ENCODE measurements around the gene ZNF407. TPM values are rescaled to one million over a fixed set of nuclear protein-coding genes. Genes with fewer than 3 reads are reported as not detected.

ZNF407 gene
- total RNA-seq, 1 experiment from 2014 or later = 18.1 TPM

DNA sequence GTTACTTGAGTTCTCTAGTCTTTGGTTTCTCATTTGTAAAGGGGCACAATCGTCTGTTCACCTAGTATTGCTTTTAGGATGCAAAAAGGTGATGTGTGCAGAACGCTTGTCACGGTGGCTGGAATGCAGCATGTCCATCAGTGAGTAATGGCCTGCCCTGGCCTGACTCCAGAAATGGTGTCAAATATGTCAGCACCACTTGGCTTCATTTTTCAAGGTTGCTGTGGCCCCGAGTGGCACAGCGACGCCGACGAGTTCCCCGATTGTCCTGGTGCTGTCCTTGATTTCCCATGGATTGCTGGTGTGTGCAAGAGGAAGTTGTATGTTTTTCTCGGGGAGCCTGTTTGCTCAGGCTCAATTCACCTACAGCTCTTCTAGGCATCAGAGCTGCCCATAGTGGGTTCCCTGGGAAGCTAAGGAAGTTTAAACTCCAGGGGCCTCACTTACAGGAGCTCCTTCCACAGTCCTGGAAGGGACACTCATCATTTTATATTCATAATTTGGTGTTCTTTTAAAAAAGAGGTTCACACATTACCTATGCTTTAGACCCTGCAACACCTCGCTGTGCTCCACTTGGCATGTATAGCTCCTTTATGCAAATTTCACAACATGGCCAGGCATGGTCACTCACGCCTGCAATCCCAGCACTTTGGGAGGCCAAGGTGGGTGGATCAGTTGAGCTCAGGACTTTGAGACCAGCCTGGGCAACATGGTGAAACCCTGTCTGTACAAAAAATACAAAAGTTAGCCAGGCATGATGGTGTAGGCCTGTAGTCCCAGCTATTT lies 25.6 kb upstream of the ZNF407 start:
- no peaks in the 10 kb centered on the region for H3K27me3 ChIP-seq (ENCODE audit: low read length)
- no peak overlapping the region for H3K27ac ChIP-seq (ENCODE audit: low read length)
- H3K79me2 ChIP-seq (ENCODE audit: low read length) = no peaks in the 10 kb centered on the region
- no peaks in the 10 kb centered on the region for H3K9me2 ChIP-seq (replicated peaks; ENCODE audit: insufficient read depth, low read length)
- H3K4me1 ChIP-seq (ENCODE audit: low read length) = peaks cover 4% of the 10 kb centered on the region
- no peak for DNase-seq
- H3K36me3 ChIP-seq (ENCODE audit: insufficient read depth, low read length) = no peaks in the 10 kb centered on the region
- no peak overlapping the region for H3K4me3 ChIP-seq (ENCODE audit: low read length)
- no peak overlapping the region for H3K4me2 ChIP-seq (ENCODE audit: low read depth, low read length, poor library complexity, severe bottlenecking)
- H4K20me1 ChIP-seq (ENCODE audit: insufficient read depth, low read depth, low read length) = no peaks in the 10 kb centered on the region
- H2AFZ ChIP-seq (ENCODE audit: low read length) = no peak overlapping the region
- no peak overlapping the region for H3K9ac ChIP-seq (ENCODE audit: low read length)
- no peaks in the 10 kb centered on the region for H3K9me3 ChIP-seq (ENCODE audit: low read length)

DNA sequence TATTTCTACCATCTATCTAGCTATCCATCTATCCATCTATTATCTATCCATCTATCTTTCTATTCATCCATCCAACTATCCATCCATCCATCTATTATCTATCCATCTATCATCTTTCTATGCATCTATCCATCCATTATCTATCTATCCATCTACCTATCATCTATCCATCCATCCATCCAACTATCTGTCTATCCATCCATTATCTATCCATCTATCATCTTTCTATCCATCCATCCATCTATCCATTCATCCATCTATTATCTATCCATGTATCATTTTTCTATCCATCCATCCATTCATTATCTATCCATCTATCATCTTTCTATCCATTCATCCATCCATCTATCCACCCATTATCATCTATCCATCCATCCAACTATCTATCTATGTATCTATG lies 24.6 kb upstream of the ZNF407 start:
- Histone ChIP-seq H3K9me3 (ENCODE audit: low read length) (no peaks in the 10 kb centered on the region), H3K36me3 (ENCODE audit: insufficient read depth, low read length) (no peaks in the 10 kb centered on the region), H3K79me2 (ENCODE audit: low read length) (no peaks in the 10 kb centered on the region), H3K27ac (ENCODE audit: low read length) (no peak overlapping the region), H3K4me3 (ENCODE audit: low read length) (no peak overlapping the region), H4K20me1 (ENCODE audit: insufficient read depth, low read depth, low read length) (no peaks in the 10 kb centered on the region), H3K4me2 (ENCODE audit: low read depth, low read length, poor library complexity, severe bottlenecking) (no peak overlapping the region), H2AFZ (ENCODE audit: low read length) (no peak overlapping the region), H3K9me2 (replicated peaks; ENCODE audit: insufficient read depth, low read length) (no peaks in the 10 kb centered on the region), H3K9ac (ENCODE audit: low read length) (no peak overlapping the region), H3K4me1 (ENCODE audit: low read length) (peaks cover 4% of the 10 kb centered on the region), H3K27me3 (ENCODE audit: low read length) (no peaks in the 10 kb centered on the region)
- no peak for DNase-seq

DNA sequence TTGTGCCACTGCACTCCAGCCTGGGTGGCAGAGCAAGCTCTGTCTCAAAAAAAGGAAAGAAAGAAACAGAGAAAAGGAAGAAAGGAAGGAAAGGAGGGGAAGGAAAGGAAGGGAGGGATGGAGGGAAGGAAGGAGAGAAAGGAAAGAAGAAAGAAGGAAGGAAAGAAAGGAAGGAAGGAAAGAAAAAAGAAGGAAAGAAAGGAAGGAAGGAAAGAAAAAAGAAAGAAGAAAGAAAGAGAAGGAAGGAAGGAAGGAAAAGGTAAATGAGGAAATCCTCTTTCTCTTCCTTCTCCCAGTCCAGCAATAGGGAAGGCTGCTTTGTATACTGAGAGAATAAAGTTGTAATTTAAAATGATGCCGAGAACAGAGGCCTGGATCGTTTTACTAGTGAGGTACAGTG lies 22.8 kb upstream of the ZNF407 start:
- Histone ChIP-seq H3K27me3 (ENCODE audit: low read length) (no peaks in the 10 kb centered on the region), H3K27ac (ENCODE audit: low read length) (no peak overlapping the region), H3K4me3 (ENCODE audit: low read length) (no peak overlapping the region), H3K79me2 (ENCODE audit: low read length) (no peaks in the 10 kb centered on the region), H2AFZ (ENCODE audit: low read length) (no peak overlapping the region), H3K4me1 (ENCODE audit: low read length) (peaks cover 4% of the 10 kb centered on the region), H3K9me2 (replicated peaks; ENCODE audit: insufficient read depth, low read length) (no peaks in the 10 kb centered on the region), H4K20me1 (ENCODE audit: insufficient read depth, low read depth, low read length) (no peaks in the 10 kb centered on the region), H3K4me2 (ENCODE audit: low read depth, low read length, poor library complexity, severe bottlenecking) (no peak overlapping the region), H3K9me3 (ENCODE audit: low read length) (no peaks in the 10 kb centered on the region), H3K36me3 (ENCODE audit: insufficient read depth, low read length) (no peaks in the 10 kb centered on the region), H3K9ac (ENCODE audit: low read length) (no peak overlapping the region)
- no peak for DNase-seq

DNA sequence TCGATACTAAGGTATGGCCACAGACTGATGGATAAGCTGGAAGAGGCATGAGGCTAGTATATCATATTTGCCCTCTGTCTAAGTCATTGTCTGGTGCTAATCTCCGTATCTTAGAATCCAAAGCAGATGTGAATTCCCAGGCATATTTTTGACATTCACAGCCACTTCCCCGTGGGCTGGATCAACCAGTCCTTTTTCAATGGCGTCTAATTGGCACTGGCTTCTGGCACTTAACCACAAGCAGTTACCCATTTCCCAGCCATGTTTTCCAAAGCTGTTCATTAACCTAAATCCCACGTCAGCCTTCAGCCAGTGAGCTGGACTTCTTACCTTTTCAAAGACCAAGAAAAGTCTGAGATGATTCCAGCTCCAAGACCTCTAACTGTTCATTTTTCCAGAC lies 20.7 kb upstream of the ZNF407 start:
- H3K4me2 ChIP-seq (ENCODE audit: low read depth, low read length, poor library complexity, severe bottlenecking) = no peak overlapping the region
- DNase-seq = no peak
- no peak overlapping the region for H3K9ac ChIP-seq (ENCODE audit: low read length)
- no peak overlapping the region for H2AFZ ChIP-seq (ENCODE audit: low read length)
- H3K79me2 ChIP-seq (ENCODE audit: low read length) = no peaks in the 10 kb centered on the region
- no peaks in the 10 kb centered on the region for H3K9me3 ChIP-seq (ENCODE audit: low read length)
- no peaks in the 10 kb centered on the region for H3K9me2 ChIP-seq (replicated peaks; ENCODE audit: insufficient read depth, low read length)
- H3K27ac ChIP-seq (ENCODE audit: low read length) = no peak overlapping the region
- H3K4me1 ChIP-seq (ENCODE audit: low read length) = peaks cover 4% of the 10 kb centered on the region
- no peaks in the 10 kb centered on the region for H3K36me3 ChIP-seq (ENCODE audit: insufficient read depth, low read length)
- H4K20me1 ChIP-seq (ENCODE audit: insufficient read depth, low read depth, low read length) = no peaks in the 10 kb centered on the region
- no peak overlapping the region for H3K4me3 ChIP-seq (ENCODE audit: low read length)
- no peaks in the 10 kb centered on the region for H3K27me3 ChIP-seq (ENCODE audit: low read length)

DNA sequence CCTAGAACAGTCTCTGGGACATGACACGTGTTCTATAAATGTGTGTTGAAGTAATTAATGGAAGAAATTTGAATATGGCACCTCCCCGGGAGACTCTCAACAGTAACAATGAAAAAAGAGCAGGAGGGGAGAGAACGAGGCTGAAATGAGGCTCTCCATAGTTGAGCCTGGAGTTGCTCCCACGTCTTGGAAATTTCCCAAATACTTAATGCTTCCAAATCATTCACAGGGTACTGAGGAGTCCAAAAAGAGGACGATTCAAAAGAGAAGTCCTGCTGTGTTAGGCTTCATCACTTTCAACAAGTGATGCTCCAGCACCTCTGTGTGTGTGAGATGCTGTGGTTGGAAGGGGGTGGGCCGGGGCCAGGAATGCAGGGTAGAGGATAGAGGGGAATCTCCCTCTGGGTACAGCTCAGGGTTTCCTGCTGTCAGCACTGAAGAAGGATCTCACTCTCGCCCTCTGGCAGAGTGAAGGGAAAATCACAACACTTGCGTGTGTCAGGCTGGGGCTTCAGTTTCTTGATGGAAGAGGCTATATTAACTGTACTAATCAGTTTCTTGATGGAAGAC lies 18.1 kb upstream of the ZNF407 start:
- no peaks in the 10 kb centered on the region for H3K9me3 ChIP-seq (ENCODE audit: low read length)
- no peak overlapping the region for H3K9ac ChIP-seq (ENCODE audit: low read length)
- no peaks in the 10 kb centered on the region for H4K20me1 ChIP-seq (ENCODE audit: insufficient read depth, low read depth, low read length)
- no peaks in the 10 kb centered on the region for H3K79me2 ChIP-seq (ENCODE audit: low read length)
- no peak overlapping the region for H3K4me2 ChIP-seq (ENCODE audit: low read depth, low read length, poor library complexity, severe bottlenecking)
- no peaks in the 10 kb centered on the region for H3K36me3 ChIP-seq (ENCODE audit: insufficient read depth, low read length)
- H3K4me3 ChIP-seq (ENCODE audit: low read length) = no peak overlapping the region
- H3K4me1 ChIP-seq (ENCODE audit: low read length) = no peaks in the 10 kb centered on the region
- DNase-seq = no peak
- no peaks in the 10 kb centered on the region for H3K9me2 ChIP-seq (replicated peaks; ENCODE audit: insufficient read depth, low read length)
- H3K27me3 ChIP-seq (ENCODE audit: low read length) = no peaks in the 10 kb centered on the region
- H2AFZ ChIP-seq (ENCODE audit: low read length) = no peak overlapping the region
- H3K27ac ChIP-seq (ENCODE audit: low read length) = no peak overlapping the region

DNA sequence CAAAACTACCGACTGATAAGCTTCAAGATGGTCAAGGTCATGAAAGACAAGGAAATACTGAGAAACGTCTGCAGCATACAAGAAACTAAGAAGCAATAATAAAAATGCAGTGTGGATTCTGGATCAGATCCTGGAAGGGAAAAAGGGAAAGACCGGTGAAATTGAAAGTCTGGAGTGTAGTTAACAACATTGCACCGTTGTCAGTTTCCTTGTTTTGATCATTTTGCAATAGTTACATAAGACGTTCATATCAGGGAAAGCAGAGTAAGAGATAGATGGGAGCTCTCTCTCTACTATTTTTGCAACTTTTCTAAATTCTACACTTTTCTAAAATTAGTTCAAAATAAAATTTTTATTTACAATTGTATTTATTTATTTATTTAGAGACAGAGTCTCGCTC lies 15.0 kb upstream of the ZNF407 start:
- Histone ChIP-seq H3K4me2 (ENCODE audit: low read depth, low read length, poor library complexity, severe bottlenecking) (no peak overlapping the region), H3K36me3 (ENCODE audit: insufficient read depth, low read length) (no peaks in the 10 kb centered on the region), H3K79me2 (ENCODE audit: low read length) (no peaks in the 10 kb centered on the region), H3K27ac (ENCODE audit: low read length) (no peak overlapping the region), H4K20me1 (ENCODE audit: insufficient read depth, low read depth, low read length) (no peaks in the 10 kb centered on the region), H3K4me3 (ENCODE audit: low read length) (no peak overlapping the region), H3K9ac (ENCODE audit: low read length) (no peak overlapping the region), H3K27me3 (ENCODE audit: low read length) (no peaks in the 10 kb centered on the region), H2AFZ (ENCODE audit: low read length) (no peak overlapping the region), H3K4me1 (ENCODE audit: low read length) (no peaks in the 10 kb centered on the region), H3K9me2 (replicated peaks; ENCODE audit: insufficient read depth, low read length) (no peaks in the 10 kb centered on the region), H3K9me3 (ENCODE audit: low read length) (no peaks in the 10 kb centered on the region)
- no peak for DNase-seq

DNA sequence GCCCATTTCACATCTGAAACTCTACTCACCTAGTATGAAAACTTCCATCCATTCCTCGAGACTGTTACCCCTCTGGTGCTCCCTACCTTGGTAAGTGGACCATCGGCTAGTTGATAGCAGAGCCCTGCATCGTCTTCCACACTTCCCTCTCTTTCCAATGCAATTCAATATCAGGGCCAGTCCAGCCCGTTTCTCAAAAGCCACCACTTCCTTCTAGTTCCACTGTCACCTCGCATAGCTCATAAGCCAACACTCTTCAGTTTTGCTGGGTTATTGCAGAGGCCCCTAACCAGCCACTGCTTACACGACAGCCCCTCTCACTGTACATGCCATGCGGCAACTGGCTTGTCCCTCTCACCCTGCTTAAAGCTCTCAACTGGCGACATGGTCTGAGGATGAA lies 10.2 kb upstream of the ZNF407 start:
- H3K79me2 ChIP-seq (ENCODE audit: low read length) = no peaks in the 10 kb centered on the region
- no peak overlapping the region for H3K4me2 ChIP-seq (ENCODE audit: low read depth, low read length, poor library complexity, severe bottlenecking)
- H3K27ac ChIP-seq (ENCODE audit: low read length) = no peak overlapping the region
- no peak overlapping the region for H3K4me3 ChIP-seq (ENCODE audit: low read length)
- H2AFZ ChIP-seq (ENCODE audit: low read length) = no peak overlapping the region
- no peaks in the 10 kb centered on the region for H3K27me3 ChIP-seq (ENCODE audit: low read length)
- 0 out of 2 replicates have a peak, but pooled peaks cover 5% of the 10 kb centered on the region for H4K20me1 ChIP-seq (ENCODE audit: insufficient read depth, low read depth, low read length)
- H3K9me3 ChIP-seq (ENCODE audit: low read length) = no peaks in the 10 kb centered on the region
- H3K4me1 ChIP-seq (ENCODE audit: low read length) = no peaks in the 10 kb centered on the region
- H3K36me3 ChIP-seq (ENCODE audit: insufficient read depth, low read length) = no peaks in the 10 kb centered on the region
- no peak overlapping the region for H3K9ac ChIP-seq (ENCODE audit: low read length)
- no peaks in the 10 kb centered on the region for H3K9me2 ChIP-seq (replicated peaks; ENCODE audit: insufficient read depth, low read length)
- no peak for DNase-seq

DNA sequence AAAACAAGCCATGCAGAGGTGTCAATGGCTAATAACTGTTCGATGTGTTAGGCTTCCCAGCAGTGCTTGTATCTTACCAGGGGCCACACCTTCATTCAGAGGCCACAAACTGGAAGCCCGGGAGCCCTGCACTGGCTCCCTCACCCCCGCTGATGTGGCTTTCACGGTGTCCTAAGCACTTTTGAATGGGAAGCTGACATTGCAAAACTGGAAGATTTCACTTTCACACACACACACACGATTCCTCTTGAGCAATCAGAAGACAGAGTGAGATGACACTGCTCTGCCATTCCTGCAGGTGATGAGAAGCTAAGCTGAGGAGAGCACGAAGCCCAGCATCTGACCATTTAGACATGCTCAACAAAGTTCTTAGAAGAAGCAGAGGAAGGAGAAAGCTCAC lies 8.6 kb upstream of the ZNF407 start:
- Histone ChIP-seq H3K4me1 (ENCODE audit: low read length) (no peaks in the 10 kb centered on the region), H2AFZ (ENCODE audit: low read length) (no peak overlapping the region), H3K9ac (ENCODE audit: low read length) (no peak overlapping the region), H3K36me3 (ENCODE audit: insufficient read depth, low read length) (peaks cover 3% of the 10 kb centered on the region; the same call in 1 of the 2 replicates), H3K4me3 (ENCODE audit: low read length) (no peak overlapping the region), H3K79me2 (ENCODE audit: low read length) (no peaks in the 10 kb centered on the region), H3K9me3 (ENCODE audit: low read length) (no peaks in the 10 kb centered on the region), H3K27ac (ENCODE audit: low read length) (no peak overlapping the region), H4K20me1 (ENCODE audit: insufficient read depth, low read depth, low read length) (0 out of 2 replicates have a peak, but pooled peaks cover 10% of the 10 kb centered on the region), H3K9me2 (replicated peaks; ENCODE audit: insufficient read depth, low read length) (no peaks in the 10 kb centered on the region), H3K27me3 (ENCODE audit: low read length) (no peaks in the 10 kb centered on the region), H3K4me2 (ENCODE audit: low read depth, low read length, poor library complexity, severe bottlenecking) (no peak overlapping the region)
- no peak for DNase-seq

All from Karpas-422 (cell line).